ENCODE results near the gene C11orf68. TPM values are rescaled to one million over a fixed set of nuclear protein-coding genes. Genes with fewer than 3 reads are reported as not detected.
A peak's percentile ranks its signal among the peaks of the same experiment; 100 is the strongest.

The C11orf68 gene
- total and polyA plus RNA-seq, 9 of the 15 experiments (the other 6 are each of a cell fraction or from before 2014, with no cell fraction given) = 3.6 to 35.9 (median 12.8) TPM

DNA sequence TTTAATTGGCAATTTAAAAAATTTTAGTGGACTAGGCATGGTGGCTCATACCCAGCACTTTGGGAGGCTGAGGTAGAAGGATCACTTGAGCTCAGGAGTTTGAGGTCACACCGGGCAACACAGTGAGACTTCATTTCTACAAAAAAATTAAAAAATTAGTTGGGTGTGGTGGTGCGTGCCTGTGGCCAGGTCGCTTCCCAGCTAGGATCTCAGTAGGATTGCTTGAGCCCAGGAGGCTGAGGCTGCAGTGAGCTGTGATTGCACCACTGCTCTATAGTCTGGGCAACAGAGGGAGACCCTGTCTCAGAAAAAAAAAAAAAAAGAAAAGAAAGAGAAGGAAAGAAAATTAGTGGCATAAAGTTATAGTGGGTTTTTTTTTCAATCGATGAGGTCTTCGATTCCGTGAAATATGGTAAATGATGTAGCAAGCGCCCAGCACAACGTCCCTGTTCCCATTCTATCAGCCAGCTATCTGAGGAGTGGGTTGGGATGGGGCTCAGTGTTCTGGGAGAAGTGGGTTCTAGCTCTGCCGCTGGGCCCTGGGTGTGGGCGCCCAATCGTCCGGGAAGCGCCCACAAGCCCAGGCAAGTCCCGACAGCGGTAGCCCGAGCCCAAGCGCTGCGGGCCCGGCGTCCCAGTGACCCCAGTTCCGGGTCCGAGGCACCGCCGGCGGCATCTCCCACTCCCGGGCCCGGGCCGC lies 20.1 kb downstream of the C11orf68 start (continued):
- TF ChIP-seq SRSF7 (optimal IDR thresholded peaks at IDR 0.05; ENCODE audit: low read depth, low read length) (peak; percentile 39), SP2 (IDR thresholded peaks at IDR 0.05; ENCODE audit: extremely low read depth, low read depth, low read length, poor library complexity, severe bottlenecking) (no peak), NFIC (IDR thresholded peaks at IDR 0.05) (no peak), KLF6 (CRISPR knock-in tag; IDR thresholded peaks at IDR 0.05; ENCODE audit: borderline replicate concordance) (no peak), MEF2D (tag; conservative IDR thresholded peaks at IDR 0.05; ENCODE audit: low read depth) (no peak), POLR2H (tag; IDR thresholded peaks at IDR 0.05; ENCODE audit: low read depth) (0 out of 2 replicates have a peak, but pooled peaks have one; percentile 8), PHTF2 (CRISPR knock-in tag; IDR thresholded peaks at IDR 0.05) (no peak)
- TF ChIP-seq, protein P1, sequence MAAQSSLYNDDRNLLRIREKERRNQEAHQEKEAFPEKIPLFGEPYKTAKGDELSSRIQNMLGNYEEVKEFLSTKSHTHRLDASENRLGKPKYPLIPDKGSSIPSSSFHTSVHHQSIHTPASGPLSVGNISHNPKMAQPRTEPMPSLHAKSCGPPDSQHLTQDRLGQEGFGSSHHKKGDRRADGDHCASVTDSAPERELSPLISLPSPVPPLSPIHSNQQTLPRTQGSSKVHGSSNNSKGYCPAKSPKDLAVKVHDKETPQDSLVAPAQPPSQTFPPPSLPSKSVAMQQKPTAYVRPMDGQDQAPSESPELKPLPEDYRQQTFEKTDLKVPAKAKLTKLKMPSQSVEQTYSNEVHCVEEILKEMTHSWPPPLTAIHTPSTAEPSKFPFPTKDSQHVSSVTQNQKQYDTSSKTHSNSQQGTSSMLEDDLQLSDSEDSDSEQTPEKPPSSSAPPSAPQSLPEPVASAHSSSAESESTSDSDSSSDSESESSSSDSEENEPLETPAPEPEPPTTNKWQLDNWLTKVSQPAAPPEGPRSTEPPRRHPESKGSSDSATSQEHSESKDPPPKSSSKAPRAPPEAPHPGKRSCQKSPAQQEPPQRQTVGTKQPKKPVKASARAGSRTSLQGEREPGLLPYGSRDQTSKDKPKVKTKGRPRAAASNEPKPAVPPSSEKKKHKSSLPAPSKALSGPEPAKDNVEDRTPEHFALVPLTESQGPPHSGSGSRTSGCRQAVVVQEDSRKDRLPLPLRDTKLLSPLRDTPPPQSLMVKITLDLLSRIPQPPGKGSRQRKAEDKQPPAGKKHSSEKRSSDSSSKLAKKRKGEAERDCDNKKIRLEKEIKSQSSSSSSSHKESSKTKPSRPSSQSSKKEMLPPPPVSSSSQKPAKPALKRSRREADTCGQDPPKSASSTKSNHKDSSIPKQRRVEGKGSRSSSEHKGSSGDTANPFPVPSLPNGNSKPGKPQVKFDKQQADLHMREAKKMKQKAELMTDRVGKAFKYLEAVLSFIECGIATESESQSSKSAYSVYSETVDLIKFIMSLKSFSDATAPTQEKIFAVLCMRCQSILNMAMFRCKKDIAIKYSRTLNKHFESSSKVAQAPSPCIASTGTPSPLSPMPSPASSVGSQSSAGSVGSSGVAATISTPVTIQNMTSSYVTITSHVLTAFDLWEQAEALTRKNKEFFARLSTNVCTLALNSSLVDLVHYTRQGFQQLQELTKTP (IDR thresholded peaks at IDR 0.05; ENCODE audit: low read depth in 1 of 2, partially characterized antibody in 2 of 2) = no peak
- TF ChIP-seq, protein P2, sequence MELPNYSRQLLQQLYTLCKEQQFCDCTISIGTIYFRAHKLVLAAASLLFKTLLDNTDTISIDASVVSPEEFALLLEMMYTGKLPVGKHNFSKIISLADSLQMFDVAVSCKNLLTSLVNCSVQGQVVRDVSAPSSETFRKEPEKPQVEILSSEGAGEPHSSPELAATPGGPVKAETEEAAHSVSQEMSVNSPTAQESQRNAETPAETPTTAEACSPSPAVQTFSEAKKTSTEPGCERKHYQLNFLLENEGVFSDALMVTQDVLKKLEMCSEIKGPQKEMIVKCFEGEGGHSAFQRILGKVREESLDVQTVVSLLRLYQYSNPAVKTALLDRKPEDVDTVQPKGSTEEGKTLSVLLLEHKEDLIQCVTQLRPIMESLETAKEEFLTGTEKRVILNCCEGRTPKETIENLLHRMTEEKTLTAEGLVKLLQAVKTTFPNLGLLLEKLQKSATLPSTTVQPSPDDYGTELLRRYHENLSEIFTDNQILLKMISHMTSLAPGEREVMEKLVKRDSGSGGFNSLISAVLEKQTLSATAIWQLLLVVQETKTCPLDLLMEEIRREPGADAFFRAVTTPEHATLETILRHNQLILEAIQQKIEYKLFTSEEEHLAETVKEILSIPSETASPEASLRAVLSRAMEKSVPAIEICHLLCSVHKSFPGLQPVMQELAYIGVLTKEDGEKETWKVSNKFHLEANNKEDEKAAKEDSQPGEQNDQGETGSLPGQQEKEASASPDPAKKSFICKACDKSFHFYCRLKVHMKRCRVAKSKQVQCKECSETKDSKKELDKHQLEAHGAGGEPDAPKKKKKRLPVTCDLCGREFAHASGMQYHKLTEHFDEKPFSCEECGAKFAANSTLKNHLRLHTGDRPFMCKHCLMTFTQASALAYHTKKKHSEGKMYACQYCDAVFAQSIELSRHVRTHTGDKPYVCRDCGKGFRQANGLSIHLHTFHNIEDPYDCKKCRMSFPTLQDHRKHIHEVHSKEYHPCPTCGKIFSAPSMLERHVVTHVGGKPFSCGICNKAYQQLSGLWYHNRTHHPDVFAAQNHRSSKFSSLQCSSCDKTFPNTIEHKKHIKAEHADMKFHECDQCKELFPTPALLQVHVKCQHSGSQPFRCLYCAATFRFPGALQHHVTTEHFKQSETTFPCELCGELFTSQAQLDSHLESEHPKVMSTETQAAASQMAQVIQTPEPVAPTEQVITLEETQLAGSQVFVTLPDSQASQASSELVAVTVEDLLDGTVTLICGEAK (IDR thresholded peaks at IDR 0.05) = 0 out of 2 replicates have a peak, but pooled peaks have one; percentile 36
- TF ChIP-seq, protein P2 (CRISPR knock-in tag; IDR thresholded peaks at IDR 0.05) = no peak
